RWPE1 (cell line): ENCODE data around the gene SCO2.

Experiments used
- CTCF ChIA-PET: fragments of 350-600 bp; sonication (Branson Sonifier 250); formaldehyde crosslinking; extraction: SDS; loops from one replicate; lab custom pipeline; 2021; lab: Yijun Ruan, JAX
- POLR2A ChIA-PET: fragments of 400-600 bp; formaldehyde crosslinking; extraction: SDS; loops from one replicate; lab custom pipeline; 2020; ENCODE audit warnings: antibody characterized with exemption; ENCODE audit not compliant: low non-redundant PET; lab: Yijun Ruan, JAX
- DNase-seq: peaks from one replicate; pipeline ENCODE4 v3.0.0; 2012; ENCODE audit warnings: low spot score
- H3K27ac ChIP-seq: fragments of 450-650 bp; 2 replicates; pipeline ENCODE4 v1.5.1; 2017
- CTCF ChIP-seq: fragments of 450-650 bp; conservative IDR thresholded peaks from 2 replicates; pipeline ENCODE4 v1.5.1; 2017; ENCODE audit warnings: low read depth, mild to moderate bottlenecking

SCO2 gene

GRCh38 chr22:50482107-50483074 is 43.0 kb downstream of the SCO2 start:
- no peak for DNase-seq
- CTCF ChIA-PET, result interaction anchor here (0.6 kb wide), 1 partner anchor 78 kb away, joined by 3 read pairs; no protein-coding TSS in a partner anchor
- peak overlapping the region; percentile 34; the same call in 1 of the 2 replicates for H3K27ac ChIP-seq
- POLR2A ChIA-PET, result interaction anchor here (1.0 kb wide), 1 partner anchor 10 kb away, joined by 4 read pairs; no protein-coding TSS in a partner anchor
- TF ChIP-seq CTCF, result no peak

- TF ChIP-seq CTCF, result no peak
- DNase-seq, result no peak
- ChIA-PET POLR2A (interaction anchor here (1.0 kb wide), 1 partner anchor 10 kb away, joined by 4 read pairs; no protein-coding TSS in a partner anchor), CTCF (no interaction called here)
- H3K27ac ChIP-seq, result peak within 1 kb of the TSS; percentile 34; the same call in 1 of the 2 replicates
Measured at GRCh38 chr22:50481440-50482106, 43.8 kb downstream of the SCO2 start, which contains the start of gene ADM2. Gene ADM2, plus strand, starts transcription at chr22:50481543. Its CDS starts 305 bp downstream, at chr22:50481848.

- TF ChIP-seq CTCF, result no peak
- CTCF ChIA-PET, result no interaction called here
- peak overlapping the region; percentile 34; the same call in 1 of the 2 replicates for H3K27ac ChIP-seq
Measured at GRCh38 chr22:50481045-50481439, 44.4 kb downstream of the SCO2 start.

GRCh38 chr22:50479721-50480120 is 45.7 kb downstream of the SCO2 start:
- ChIA-PET CTCF (interaction anchor here (0.6 kb wide), 1 partner anchor 25 kb away, joined by 3 read pairs; no protein-coding TSS in a partner anchor), POLR2A (no interaction called here)
- no peak for TF ChIP-seq CTCF
- no peak for DNase-seq
- no peak overlapping the region for H3K27ac ChIP-seq

More at GRCh38 chr22:50481045-50481439, 44.4 kb downstream of the SCO2 start:
- POLR2A ChIA-PET, result interaction anchor here (1.0 kb wide), 1 partner anchor 9 kb away, joined by 4 read pairs; no protein-coding TSS in a partner anchor
- DNase-seq, result no peak

- no peak for DNase-seq
- POLR2A ChIA-PET, result no interaction called here
- CTCF ChIA-PET, result interaction anchor here (1.1 kb wide), 1 partner anchor 20 kb away, joined by 3 read pairs; no protein-coding TSS in a partner anchor
- H3K27ac ChIP-seq, result no peak overlapping the region
- TF ChIP-seq CTCF, result no peak
Measured at GRCh38 chr22:50477923-50478322, 47.5 kb downstream of the SCO2 start.

- ChIA-PET POLR2A (no interaction called here), CTCF (no interaction called here)
- DNase-seq, result no peak
- TF ChIP-seq CTCF, result no peak
- peak overlapping the region; percentile 87 for H3K27ac ChIP-seq
Measured at GRCh38 chr22:50476868-50477267, 48.5 kb downstream of the SCO2 start.
